GM23338 (cell line): ENCODE measurements around the gene DGKE. TPM values are rescaled to one million over a fixed set of nuclear protein-coding genes. Genes with fewer than 3 reads are reported as not detected.

Experiments
- ATAC-seq: fragments of 200-7000 bp; cut with Tn5 transposase; 3 replicates; pipeline ENCODE4 v1.9.1; 2020
- DNase-seq: peaks from one replicate; pipeline ENCODE4 v3.0.0-alpha.2; 2015; ENCODE audit warnings: low spot score
- H2AFZ ChIP-seq: fragments of 200-600 bp; sonication (generic); 2 replicates; pipeline ENCODE4 v1.8.0; 2016; ENCODE audit warnings: antibody characterized with exemption, mild to moderate bottlenecking, moderate library complexity
- H3F3A ChIP-seq: fragments of 200-600 bp; sonication (generic); replicated peaks from 2 replicates; pipeline ENCODE4 v1.8.0; 2017; ENCODE audit warnings: antibody characterized with exemption, mixed run types, low read depth
- H3K27ac ChIP-seq: fragments of 200-600 bp; sonication (generic); 2 replicates; pipeline ENCODE4 v1.6.1; 2016; ENCODE audit warnings: low read depth
- H3K27me3 ChIP-seq: fragments of 200-600 bp; sonication (generic); 2 replicates; pipeline ENCODE4 v1.8.0; 2016; ENCODE audit warnings: mild to moderate bottlenecking, mixed run types, moderate library complexity; ENCODE audit not compliant: insufficient read depth
- H3K36me3 ChIP-seq: fragments of 200-600 bp; sonication (generic); 2 replicates; pipeline ENCODE4 v1.8.0; 2016; ENCODE audit warnings: mild to moderate bottlenecking; ENCODE audit not compliant: insufficient read depth
- H3K4me1 ChIP-seq: fragments of 200-600 bp; sonication (generic); 2 replicates; pipeline ENCODE4 v1.8.0; 2016; ENCODE audit warnings: mild to moderate bottlenecking, moderate library complexity; ENCODE audit not compliant: insufficient read depth
- H3K4me2 ChIP-seq: fragments of 200-600 bp; sonication (generic); 2 replicates; pipeline ENCODE4 v1.7.1; 2017; ENCODE audit warnings: mixed run types
- H3K4me3 ChIP-seq: fragments of 200-600 bp; sonication (generic); 2 replicates; pipeline ENCODE4 v1.6.1; 2016; ENCODE audit warnings: mixed run types
- H3K79me2 ChIP-seq: fragments of 200-600 bp; sonication (generic); replicated peaks from 2 replicates; pipeline ENCODE4 v1.8.0; 2017; ENCODE audit warnings: mild to moderate bottlenecking; ENCODE audit not compliant: insufficient read depth
- H3K9me2 ChIP-seq: fragments of 200-600 bp; sonication (generic); 2 replicates; pipeline ENCODE4 v1.8.0; 2017; ENCODE audit not compliant: insufficient read depth
- H4K20me1 ChIP-seq: fragments of 200-600 bp; sonication (generic); replicated peaks from 2 replicates; pipeline ENCODE4 v1.8.0; 2017; ENCODE audit warnings: mild to moderate bottlenecking; ENCODE audit not compliant: insufficient read depth
- H3K27ac Mint-ChIP-seq: 2 replicates; pipeline ENCODE4 v1.8.0; 2020; ENCODE audit warnings: inconsistent platforms, mild to moderate bottlenecking, moderate library complexity, mixed read lengths
- H3K27me3 Mint-ChIP-seq: 3 replicates; pipeline ENCODE4 v1.8.0; 2022; ENCODE audit warnings: low read depth, mild to moderate bottlenecking, moderate library complexity, mixed read lengths, inconsistent platforms; ENCODE audit not compliant: insufficient read depth, poor library complexity
- H3K36me3 Mint-ChIP-seq: 3 replicates; pipeline ENCODE4 v1.8.0; 2021; ENCODE audit warnings: low read depth, mild to moderate bottlenecking, inconsistent platforms, moderate library complexity, mixed read lengths
- H3K4me1 Mint-ChIP-seq: 3 replicates; pipeline ENCODE4 v1.8.0; 2020; ENCODE audit warnings: mild to moderate bottlenecking, inconsistent platforms, mixed read lengths
- H3K4me3 Mint-ChIP-seq: 3 replicates; pipeline ENCODE4 v1.8.0; 2021; ENCODE audit warnings: moderate library complexity, mild to moderate bottlenecking, inconsistent platforms, mixed read lengths
- H3K9me3 Mint-ChIP-seq: 3 replicates; pipeline ENCODE4 v1.8.0; 2020; ENCODE audit warnings: moderate library complexity, mild to moderate bottlenecking, inconsistent platforms, mixed read lengths
- CREB1 ChIP-seq: fragments of 250-450 bp; sonication (Bioruptor Pico); IDR thresholded peaks from 2 replicates; pipeline ENCODE4 v1.5.0; 2020; ENCODE audit warnings: low read depth, mild to moderate bottlenecking, moderate library complexity
- EZH2phosphoT487 ChIP-seq: fragments of 200-600 bp; sonication (generic); IDR thresholded peaks from one replicate; pipeline ENCODE4 v1.8.1; 2018; ENCODE audit warnings: antibody characterized with exemption; ENCODE audit not compliant: unreplicated experiment
- JUNB ChIP-seq: IDR thresholded peaks from one replicate; pipeline ENCODE4 v1.6.1; 2016; ENCODE audit warnings: antibody characterized with exemption; ENCODE audit not compliant: unreplicated experiment
- NANOG ChIP-seq: IDR thresholded peaks from 2 replicates; pipeline ENCODE4 v1.6.1; 2016; ENCODE audit warnings: antibody characterized with exemption, borderline replicate concordance
- POLR2AphosphoS5 ChIP-seq: IDR thresholded peaks from 2 replicates; pipeline ENCODE4 v1.6.1; 2016; ENCODE audit warnings: antibody characterized with exemption, low read depth
- STAT1 ChIP-seq: IDR thresholded peaks from one replicate; pipeline ENCODE4 v1.6.1; 2016; ENCODE audit warnings: antibody characterized with exemption; ENCODE audit not compliant: unreplicated experiment
- ZNF114 ChIP-seq: fragments of 250-450 bp; sonication (Bioruptor Pico); IDR thresholded peaks from 2 replicates; pipeline ENCODE4 v1.5.0; 2020; ENCODE audit warnings: mild to moderate bottlenecking, moderate library complexity
- polyA plus RNA-seq: library from polyadenylated mRNA; unstranded; fragments of >200 nt; fragmentation: Nextera tagmentation; extraction: Ambion mirVana; gene quantifications from 2 replicates; pipeline ENCODE4 v1.2.1, GENCODE V29; 2016
- total RNA-seq: library from RNA; depleted of rRNA; stranded (reverse); fragments of >200 nt; shearing (Covaris generic); gene quantifications from 2 replicates; pipeline ENCODE4 v1.2.3, GENCODE V29; 2014
- TF ChIP-seq, protein P1 (sequence below), 2 experiments: fragments of 200-600 bp in 1 of 2; sonication (generic) in 1 of 2; conservative IDR thresholded peaks; 2 replicates each; pipeline versions ENCODE4 v1.5.1 to v1.6.1; 2016 to 2017; ENCODE audit warnings: antibody characterized with exemption in 2 of 2, low read depth in 2 of 2, mild to moderate bottlenecking in 2 of 2, moderate library complexity in 1 of 2
- TF ChIP-seq, protein P2 (sequence below): IDR thresholded peaks from 2 replicates; pipeline ENCODE4 v1.6.1; 2016; ENCODE audit warnings: antibody characterized with exemption
- TF ChIP-seq, protein P3 (sequence below): fragments of 250-450 bp; sonication (Bioruptor Pico); IDR thresholded peaks from 2 replicates; pipeline ENCODE4 v1.5.0; 2020; ENCODE audit warnings: mild to moderate bottlenecking, moderate library complexity

The DGKE gene
- total and polyA plus RNA-seq, 2 experiments from 2014 or later = 3.9 to 10.1 TPM

DNA sequence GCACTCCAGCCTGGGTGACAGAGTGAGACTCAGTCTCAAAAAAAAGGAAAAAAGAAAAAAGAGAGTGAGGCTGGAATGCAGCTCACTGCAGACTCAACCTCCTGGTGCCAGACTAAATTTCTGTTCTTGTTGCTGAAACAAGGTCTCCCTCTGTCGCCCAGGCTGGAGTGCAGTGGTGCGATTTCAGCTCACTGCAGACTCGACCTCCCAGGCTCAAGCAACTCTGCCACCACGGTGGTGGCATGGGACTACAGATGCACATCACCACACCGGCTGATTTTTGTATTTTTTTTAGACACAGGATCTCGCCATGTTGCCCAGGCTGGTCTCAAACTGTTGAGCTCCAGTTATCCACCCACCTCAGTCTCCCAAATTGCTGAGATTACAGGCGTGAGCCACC, 45.3 kb downstream of the DGKE start:
- H3K4me1 Mint-ChIP-seq = no peaks in the 10 kb centered on the region
- ATAC-seq = no peak
- TF ChIP-seq, protein P1, sequence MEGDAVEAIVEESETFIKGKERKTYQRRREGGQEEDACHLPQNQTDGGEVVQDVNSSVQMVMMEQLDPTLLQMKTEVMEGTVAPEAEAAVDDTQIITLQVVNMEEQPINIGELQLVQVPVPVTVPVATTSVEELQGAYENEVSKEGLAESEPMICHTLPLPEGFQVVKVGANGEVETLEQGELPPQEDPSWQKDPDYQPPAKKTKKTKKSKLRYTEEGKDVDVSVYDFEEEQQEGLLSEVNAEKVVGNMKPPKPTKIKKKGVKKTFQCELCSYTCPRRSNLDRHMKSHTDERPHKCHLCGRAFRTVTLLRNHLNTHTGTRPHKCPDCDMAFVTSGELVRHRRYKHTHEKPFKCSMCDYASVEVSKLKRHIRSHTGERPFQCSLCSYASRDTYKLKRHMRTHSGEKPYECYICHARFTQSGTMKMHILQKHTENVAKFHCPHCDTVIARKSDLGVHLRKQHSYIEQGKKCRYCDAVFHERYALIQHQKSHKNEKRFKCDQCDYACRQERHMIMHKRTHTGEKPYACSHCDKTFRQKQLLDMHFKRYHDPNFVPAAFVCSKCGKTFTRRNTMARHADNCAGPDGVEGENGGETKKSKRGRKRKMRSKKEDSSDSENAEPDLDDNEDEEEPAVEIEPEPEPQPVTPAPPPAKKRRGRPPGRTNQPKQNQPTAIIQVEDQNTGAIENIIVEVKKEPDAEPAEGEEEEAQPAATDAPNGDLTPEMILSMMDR (conservative IDR thresholded peaks at IDR 0.05; ENCODE audit: low read depth in 2 of 2) = peak in 1 of 2 experiments; percentile 10; a peak in 1 of 4 replicates
- TF ChIP-seq ZNF114 (CRISPR knock-in tag) = no peak

DNA sequence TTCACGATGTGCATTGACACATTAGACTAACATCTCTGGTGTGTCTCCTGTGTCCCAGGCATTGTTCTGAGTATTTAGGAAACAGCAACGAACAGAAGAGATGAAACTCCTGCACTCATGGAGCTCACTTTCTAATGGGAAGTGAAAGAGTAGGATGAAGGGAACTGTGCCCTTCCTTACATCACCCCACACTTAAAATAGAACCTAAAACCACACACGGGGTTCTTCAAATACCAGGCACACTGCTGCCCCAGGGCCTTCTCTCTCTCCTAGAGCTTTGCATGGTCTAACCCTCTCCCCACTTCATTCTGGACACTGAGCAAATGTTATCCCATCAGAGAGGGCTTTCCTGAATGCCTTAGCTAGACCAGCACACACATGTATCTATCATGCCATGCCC, 46.2 kb downstream of the DGKE start:
- ATAC-seq (no peak), DNase-seq (no peak)
- H3K4me3 Mint-ChIP-seq = no peak overlapping the region
- peaks cover 5% of the 10 kb centered on the region; the same call in 1 of the 3 replicates for H3K9me3 Mint-ChIP-seq
- Histone ChIP-seq H3K4me3 (no peak overlapping the region), H3K9me2 (no peaks in the 10 kb centered on the region), H3K27ac (no peak overlapping the region), H2AFZ (no peak overlapping the region), H3K4me1 (no peaks in the 10 kb centered on the region), H3F3A (no peaks in the 10 kb centered on the region), H3K4me2 (no peak overlapping the region), H3K79me2 (no peaks in the 10 kb centered on the region), H3K27me3 (no peaks in the 10 kb centered on the region), H4K20me1 (no peaks in the 10 kb centered on the region), H3K36me3 (no peaks in the 10 kb centered on the region)
- H3K36me3 Mint-ChIP-seq = no peaks in the 10 kb centered on the region; the same call in 1 of the 3 replicates
- H3K27me3 Mint-ChIP-seq = peaks cover 6% of the 10 kb centered on the region
- no peak overlapping the region for H3K27ac Mint-ChIP-seq
- H3K4me1 Mint-ChIP-seq = no peaks in the 10 kb centered on the region
- TF ChIP-seq NANOG (no peak), STAT1 (no peak), ZNF114 (CRISPR knock-in tag) (no peak), JUNB (no peak), POLR2AphosphoS5 (no peak), EZH2phosphoT487 (no peak), CREB1 (no peak)
- TF ChIP-seq, protein P2, sequence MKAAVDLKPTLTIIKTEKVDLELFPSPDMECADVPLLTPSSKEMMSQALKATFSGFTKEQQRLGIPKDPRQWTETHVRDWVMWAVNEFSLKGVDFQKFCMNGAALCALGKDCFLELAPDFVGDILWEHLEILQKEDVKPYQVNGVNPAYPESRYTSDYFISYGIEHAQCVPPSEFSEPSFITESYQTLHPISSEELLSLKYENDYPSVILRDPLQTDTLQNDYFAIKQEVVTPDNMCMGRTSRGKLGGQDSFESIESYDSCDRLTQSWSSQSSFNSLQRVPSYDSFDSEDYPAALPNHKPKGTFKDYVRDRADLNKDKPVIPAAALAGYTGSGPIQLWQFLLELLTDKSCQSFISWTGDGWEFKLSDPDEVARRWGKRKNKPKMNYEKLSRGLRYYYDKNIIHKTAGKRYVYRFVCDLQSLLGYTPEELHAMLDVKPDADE = no peak
- TF ChIP-seq, protein P3, sequence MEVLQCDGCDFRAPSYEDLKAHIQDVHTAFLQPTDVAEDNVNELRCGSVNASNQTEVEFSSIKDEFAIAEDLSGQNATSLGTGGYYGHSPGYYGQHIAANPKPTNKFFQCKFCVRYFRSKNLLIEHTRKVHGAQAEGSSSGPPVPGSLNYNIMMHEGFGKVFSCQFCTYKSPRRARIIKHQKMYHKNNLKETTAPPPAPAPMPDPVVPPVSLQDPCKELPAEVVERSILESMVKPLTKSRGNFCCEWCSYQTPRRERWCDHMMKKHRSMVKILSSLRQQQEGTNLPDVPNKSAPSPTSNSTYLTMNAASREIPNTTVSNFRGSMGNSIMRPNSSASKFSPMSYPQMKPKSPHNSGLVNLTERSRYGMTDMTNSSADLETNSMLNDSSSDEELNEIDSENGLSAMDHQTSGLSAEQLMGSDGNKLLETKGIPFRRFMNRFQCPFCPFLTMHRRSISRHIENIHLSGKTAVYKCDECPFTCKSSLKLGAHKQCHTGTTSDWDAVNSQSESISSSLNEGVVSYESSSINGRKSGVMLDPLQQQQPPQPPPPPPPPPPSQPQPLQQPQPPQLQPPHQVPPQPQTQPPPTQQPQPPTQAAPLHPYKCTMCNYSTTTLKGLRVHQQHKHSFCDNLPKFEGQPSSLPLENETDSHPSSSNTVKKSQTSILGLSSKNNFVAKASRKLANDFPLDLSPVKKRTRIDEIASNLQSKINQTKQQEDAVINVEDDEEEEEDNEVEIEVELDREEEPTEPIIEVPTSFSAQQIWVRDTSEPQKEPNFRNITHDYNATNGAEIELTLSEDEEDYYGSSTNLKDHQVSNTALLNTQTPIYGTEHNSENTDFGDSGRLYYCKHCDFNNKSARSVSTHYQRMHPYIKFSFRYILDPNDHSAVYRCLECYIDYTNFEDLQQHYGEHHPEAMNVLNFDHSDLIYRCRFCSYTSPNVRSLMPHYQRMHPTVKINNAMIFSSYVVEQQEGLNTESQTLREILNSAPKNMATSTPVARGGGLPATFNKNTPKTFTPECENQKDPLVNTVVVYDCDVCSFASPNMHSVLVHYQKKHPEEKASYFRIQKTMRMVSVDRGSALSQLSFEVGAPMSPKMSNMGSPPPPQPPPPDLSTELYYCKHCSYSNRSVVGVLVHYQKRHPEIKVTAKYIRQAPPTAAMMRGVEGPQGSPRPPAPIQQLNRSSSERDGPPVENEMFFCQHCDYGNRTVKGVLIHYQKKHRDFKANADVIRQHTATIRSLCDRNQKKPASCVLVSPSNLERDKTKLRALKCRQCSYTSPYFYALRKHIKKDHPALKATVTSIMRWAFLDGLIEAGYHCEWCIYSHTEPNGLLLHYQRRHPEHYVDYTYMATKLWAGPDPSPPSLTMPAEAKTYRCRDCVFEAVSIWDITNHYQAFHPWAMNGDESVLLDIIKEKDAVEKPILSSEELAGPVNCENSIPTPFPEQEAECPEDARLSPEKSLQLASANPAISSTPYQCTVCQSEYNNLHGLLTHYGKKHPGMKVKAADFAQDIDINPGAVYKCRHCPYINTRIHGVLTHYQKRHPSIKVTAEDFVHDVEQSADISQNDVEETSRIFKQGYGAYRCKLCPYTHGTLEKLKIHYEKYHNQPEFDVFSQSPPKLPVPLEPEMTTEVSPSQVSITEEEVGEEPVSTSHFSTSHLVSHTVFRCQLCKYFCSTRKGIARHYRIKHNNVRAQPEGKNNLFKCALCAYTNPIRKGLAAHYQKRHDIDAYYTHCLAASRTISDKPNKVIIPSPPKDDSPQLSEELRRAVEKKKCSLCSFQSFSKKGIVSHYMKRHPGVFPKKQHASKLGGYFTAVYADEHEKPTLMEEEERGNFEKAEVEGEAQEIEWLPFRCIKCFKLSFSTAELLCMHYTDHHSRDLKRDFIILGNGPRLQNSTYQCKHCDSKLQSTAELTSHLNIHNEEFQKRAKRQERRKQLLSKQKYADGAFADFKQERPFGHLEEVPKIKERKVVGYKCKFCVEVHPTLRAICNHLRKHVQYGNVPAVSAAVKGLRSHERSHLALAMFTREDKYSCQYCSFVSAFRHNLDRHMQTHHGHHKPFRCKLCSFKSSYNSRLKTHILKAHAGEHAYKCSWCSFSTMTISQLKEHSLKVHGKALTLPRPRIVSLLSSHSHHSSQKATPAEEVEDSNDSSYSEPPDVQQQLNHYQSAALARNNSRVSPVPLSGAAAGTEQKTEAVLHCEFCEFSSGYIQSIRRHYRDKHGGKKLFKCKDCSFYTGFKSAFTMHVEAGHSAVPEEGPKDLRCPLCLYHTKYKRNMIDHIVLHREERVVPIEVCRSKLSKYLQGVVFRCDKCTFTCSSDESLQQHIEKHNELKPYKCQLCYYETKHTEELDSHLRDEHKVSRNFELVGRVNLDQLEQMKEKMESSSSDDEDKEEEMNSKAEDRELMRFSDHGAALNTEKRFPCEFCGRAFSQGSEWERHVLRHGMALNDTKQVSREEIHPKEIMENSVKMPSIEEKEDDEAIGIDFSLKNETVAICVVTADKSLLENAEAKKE (CRISPR knock-in tag) = no peak
- TF ChIP-seq, protein P1 (conservative IDR thresholded peaks at IDR 0.05; ENCODE audit: low read depth in 2 of 2) = no peak

More for the DNA sequence above, 45.3 kb downstream of the DGKE start:
- H4K20me1 ChIP-seq = no peaks in the 10 kb centered on the region
- peaks cover 5% of the 10 kb centered on the region; the same call in 1 of the 3 replicates for H3K9me3 Mint-ChIP-seq
- peaks cover 6% of the 10 kb centered on the region for H3K27me3 Mint-ChIP-seq
- H3K4me3 Mint-ChIP-seq = no peak overlapping the region
- H3K27ac Mint-ChIP-seq = no peak overlapping the region
- no peak overlapping the region for H3K4me2 ChIP-seq
- no peak overlapping the region for H2AFZ ChIP-seq
- no peaks in the 10 kb centered on the region for H3K79me2 ChIP-seq
- H3K9me2 ChIP-seq = no peaks in the 10 kb centered on the region
- DNase-seq = no peak
- no peaks in the 10 kb centered on the region for H3F3A ChIP-seq
- no peaks in the 10 kb centered on the region for H3K4me1 ChIP-seq
- no peaks in the 10 kb centered on the region; the same call in 1 of the 3 replicates for H3K36me3 Mint-ChIP-seq
- H3K27me3 ChIP-seq = no peaks in the 10 kb centered on the region
- H3K27ac ChIP-seq = no peak overlapping the region
- H3K4me3 ChIP-seq = no peak overlapping the region
- H3K36me3 ChIP-seq = no peaks in the 10 kb centered on the region
